Natural killer cell (primary cell): Measurements from ENCODE around the gene SPAG9. TPM values are rescaled to one million over a fixed set of nuclear protein-coding genes. Genes with fewer than 3 reads are reported as not detected.
A peak's percentile ranks its signal among the peaks of the same experiment; 100 is the strongest.

Experiments
- ATAC-seq, 3 donors: fragments of 150-1000 bp in 2 of 3; fragments of 200-7000 bp in 1 of 3; cut with Tn5 transposase; 1 replicate in 1 of 3; 2 replicates in 2 of 3; pipeline ENCODE4 v1.10.0; 2021; ENCODE audit warnings: mild to moderate bottlenecking in 2 of 3, moderate library complexity in 2 of 3
- DNase-seq, 2 donors: peaks; one replicate each; pipeline versions ENCODE4 v3.0.0 to v3.0.0-alpha.2; 2013 to 2021; ENCODE audit warnings: mixed read lengths in 1 of 2
- H3K27ac ChIP-seq: one replicate; pipeline ENCODE4 v1.5.1; 2013; ENCODE audit warnings: mild to moderate bottlenecking, low read length
- H3K27me3 ChIP-seq: one replicate; pipeline ENCODE4 v1.6.1; 2013; ENCODE audit warnings: low read length; ENCODE audit not compliant: control insufficient read depth, insufficient read depth
- H3K36me3 ChIP-seq: one replicate; pipeline ENCODE4 v1.6.1; 2013; ENCODE audit warnings: low read length; ENCODE audit not compliant: control insufficient read depth, insufficient read depth
- H3K4me1 ChIP-seq: one replicate; pipeline ENCODE4 v1.6.1; 2013; ENCODE audit warnings: low read length; ENCODE audit not compliant: control insufficient read depth, insufficient read depth
- H3K4me3 ChIP-seq: one replicate; pipeline ENCODE4 v1.5.1; 2013; ENCODE audit warnings: low read length
- H3K9me3 ChIP-seq: one replicate; pipeline ENCODE4 v1.6.1; 2013; ENCODE audit warnings: low read length; ENCODE audit not compliant: control insufficient read depth, insufficient read depth
- H3K27ac Mint-ChIP-seq, 2 donors: one replicate each; pipeline ENCODE4 v1.8.0; 2022; ENCODE audit warnings: mild to moderate bottlenecking in 2 of 2, mixed read lengths in 2 of 2, moderate library complexity in 1 of 2
- H3K27me3 Mint-ChIP-seq, 2 donors: one replicate each; pipeline ENCODE4 v1.8.0; 2022; ENCODE audit warnings: low read depth in 2 of 2, mixed read lengths in 2 of 2
- H3K36me3 Mint-ChIP-seq: one replicate; pipeline ENCODE4 v1.8.0; 2022; ENCODE audit warnings: mixed read lengths
- H3K4me1 Mint-ChIP-seq, 2 donors: one replicate each; pipeline ENCODE4 v1.8.0; 2022; ENCODE audit warnings: mixed read lengths in 2 of 2
- H3K4me3 Mint-ChIP-seq: one replicate; pipeline ENCODE4 v1.8.0; 2022; ENCODE audit warnings: mild to moderate bottlenecking, moderate library complexity, mixed read lengths
- H3K9me3 Mint-ChIP-seq, 2 donors: one replicate each; pipeline ENCODE4 v1.8.0; 2022; ENCODE audit warnings: mixed read lengths in 2 of 2
- CTCF ChIP-seq: fragments of 200-600 bp; IDR thresholded peaks from one replicate; pipeline ENCODE4 v1.8.0; 2022; ENCODE audit warnings: antibody characterized with exemption
- WGBS: methylation state at CpG from one replicate; pipeline ENCODE4 v1.1.7; 2013; ENCODE audit warnings: missing lambda C conversion rate; ENCODE audit not compliant: insufficient coverage; 5-methylcytosine and 5-hydroxymethylcytosine counted together
- intact Hi-C: fragments of 100-400 bp; cut with micrococcal nuclease; formaldehyde crosslinking; loops from one replicate; pipeline ENCODE4 v1.14.2; 2022
- total RNA-seq, 4 donors: library from RNA; stranded (reverse); fragments of 120-200 nt in 1 of 4; gene quantifications; one replicate each; pipeline versions ENCODE4 v1.2.3 to v1.2.4, GENCODE V29; 2013 to 2022

SPAG9 gene
- total RNA-seq, 3 donors from 2014 or later (not counting 1 experiment from before 2014, with no cell fraction given), result 78.1 to 91.7 (median 90.3) TPM

- Mint-ChIP-seq H3K4me3 (no peak overlapping the region), H3K9me3 (no peaks in the 10 kb centered on the region), H3K4me1 (peaks cover 10 to 16% of the 10 kb centered on the region in 2 donors), H3K27ac (no peak overlapping the region), H3K27me3 (no peaks in the 10 kb centered on the region), H3K36me3 (no peaks in the 10 kb centered on the region)
- DNase-seq, result no peak
- H3K4me1 ChIP-seq, result peaks cover 11% of the 10 kb centered on the region
- no peaks in the 10 kb centered on the region for H3K27me3 ChIP-seq
- WGBS, result 79% methylated on average over 3 of the region's 3 CpGs
- peaks cover 17% of the 10 kb centered on the region for H3K36me3 ChIP-seq
- no peak overlapping the region for H3K27ac ChIP-seq
- no peak for TF ChIP-seq CTCF
- intact Hi-C loops, result no loop called here
- ATAC-seq, result no peak
- H3K4me3 ChIP-seq, result no peak overlapping the region
- H3K9me3 ChIP-seq, result no peaks in the 10 kb centered on the region
These were observed 40.9 kb upstream of the SPAG9 start for GRCh38 chr17:51161541-51161940.

GRCh38 chr17:51159604-51160003 lies 38.9 kb upstream of the SPAG9 start:
- intact Hi-C loops, result no loop called here
- no peak overlapping the region for H3K4me3 Mint-ChIP-seq

GRCh38 chr17:51155416-51155815 lies 34.7 kb upstream of the SPAG9 start:
- Histone ChIP-seq H3K4me3 (no peak overlapping the region), H3K36me3 (peaks cover 6% of the 10 kb centered on the region), H3K9me3 (no peaks in the 10 kb centered on the region), H3K27ac (no peak overlapping the region), H3K27me3 (no peaks in the 10 kb centered on the region), H3K4me1 (peaks cover 14% of the 10 kb centered on the region)
- no peaks in the 10 kb centered on the region for H3K4me1 Mint-ChIP-seq
- DNase-seq, result no peak
- H3K27ac Mint-ChIP-seq, result no peak overlapping the region
- intact Hi-C loops, result no loop called here
- TF ChIP-seq CTCF, result no peak
- no peaks in the 10 kb centered on the region for H3K27me3 Mint-ChIP-seq
- H3K4me3 Mint-ChIP-seq, result no peak overlapping the region
- H3K36me3 Mint-ChIP-seq, result no peaks in the 10 kb centered on the region
- ATAC-seq, result no peak
- H3K9me3 Mint-ChIP-seq, result no peaks in the 10 kb centered on the region
- WGBS, result 97% methylated on average over 8 of the region's 8 CpGs

More at GRCh38 chr17:51159604-51160003, 38.9 kb upstream of the SPAG9 start:
- no peak overlapping the region for H3K4me3 ChIP-seq
- Mint-ChIP-seq H3K4me1 (peaks cover 0 to under 1% of the 10 kb centered on the region in 2 donors), H3K27me3 (no peaks in the 10 kb centered on the region), H3K36me3 (no peaks in the 10 kb centered on the region), H3K9me3 (no peaks in the 10 kb centered on the region), H3K27ac (no peak overlapping the region)
- peaks cover 17% of the 10 kb centered on the region for H3K36me3 ChIP-seq
- no peak for TF ChIP-seq CTCF
- no peaks in the 10 kb centered on the region for H3K27me3 ChIP-seq
- ATAC-seq (no peak), DNase-seq (no peak)
- no peaks in the 10 kb centered on the region for H3K4me1 ChIP-seq
- no peaks in the 10 kb centered on the region for H3K9me3 ChIP-seq
- H3K27ac ChIP-seq, result no peak overlapping the region
- 95% methylated on average over 3 of the region's 3 CpGs for WGBS

- intact Hi-C loops, result loop anchor here (5.0 kb wide), 3 partner anchors 108 to 302 kb away; partner anchors contain the start of genes MBTD1, TOB1 and UTP18
- DNase-seq, result peak in 1 of 2 donors; percentile 25
- 12% methylated on average over 3 of the region's 6 CpGs for WGBS
- Histone ChIP-seq H3K27ac (no peak overlapping the region), H3K4me1 (peaks cover 14% of the 10 kb centered on the region), H3K9me3 (no peaks in the 10 kb centered on the region), H3K36me3 (peaks cover 2% of the 10 kb centered on the region), H3K27me3 (no peaks in the 10 kb centered on the region), H3K4me3 (peak overlapping the region; percentile 69)
- ATAC-seq, result no peak
- no peak for TF ChIP-seq CTCF
- H3K36me3 Mint-ChIP-seq, result no peaks in the 10 kb centered on the region
- H3K4me1 Mint-ChIP-seq, result no peaks in the 10 kb centered on the region
- H3K9me3 Mint-ChIP-seq, result no peaks in the 10 kb centered on the region
- no peaks in the 10 kb centered on the region for H3K27me3 Mint-ChIP-seq
- H3K27ac Mint-ChIP-seq, result no peak overlapping the region
- no peak overlapping the region for H3K4me3 Mint-ChIP-seq
These were observed 33.5 kb upstream of the SPAG9 start for GRCh38 chr17:51154176-51154575.
